Smooth muscle cell (in vitro differentiated cells): ENCODE results near the gene NADSYN1. TPM values are rescaled to one million over a fixed set of nuclear protein-coding genes. Genes with fewer than 3 reads are reported as not detected.

Experiments
- DNase-seq: peaks from one replicate; lab custom pipeline; 2025; ENCODE audit not compliant: unreplicated experiment; lab: John Stamatoyannopoulos, UW
- H2AFZ ChIP-seq: fragments of 200-600 bp; sonication (generic); 2 replicates; pipeline ENCODE4 v1.6.0; 2016; ENCODE audit warnings: antibody characterized with exemption, low read depth, mild to moderate bottlenecking
- H3F3A ChIP-seq: fragments of 200-600 bp; sonication (generic); 2 replicates; pipeline ENCODE4 v1.6.0; 2017; ENCODE audit warnings: antibody characterized with exemption, low read depth
- H3K27ac ChIP-seq: fragments of 200-600 bp; sonication (generic); 2 replicates; pipeline ENCODE4 v1.5.1; 2016; ENCODE audit warnings: low read depth, mild to moderate bottlenecking
- H3K27me3 ChIP-seq: fragments of 200-600 bp; sonication (generic); 2 replicates; pipeline ENCODE4 v1.6.1; 2016; ENCODE audit warnings: low read depth, mild to moderate bottlenecking
- H3K36me3 ChIP-seq: fragments of 200-600 bp; sonication (generic); 2 replicates; pipeline ENCODE4 v1.5.1; 2016; ENCODE audit warnings: low read depth
- H3K4me1 ChIP-seq: fragments of 200-600 bp; sonication (generic); 2 replicates; pipeline ENCODE4 v1.5.1; 2016; ENCODE audit warnings: low read depth
- H3K4me2 ChIP-seq: fragments of 200-600 bp; sonication (generic); 2 replicates; pipeline ENCODE4 v1.6.0; 2016; ENCODE audit warnings: mild to moderate bottlenecking
- H3K4me3 ChIP-seq: fragments of 200-600 bp; sonication (generic); 2 replicates; pipeline ENCODE4 v1.5.1; 2016; ENCODE audit warnings: mild to moderate bottlenecking
- H3K79me2 ChIP-seq: fragments of 200-600 bp; sonication (generic); 2 replicates; pipeline ENCODE4 v1.6.0; 2016; ENCODE audit warnings: low read depth, mild to moderate bottlenecking
- H3K9ac ChIP-seq: fragments of 200-600 bp; sonication (generic); 2 replicates; pipeline ENCODE4 v1.6.0; 2016; ENCODE audit warnings: low read depth
- H3K9me3 ChIP-seq: fragments of 200-600 bp; sonication (generic); replicated peaks from 2 replicates; pipeline ENCODE4 v1.5.1; 2016; ENCODE audit warnings: low read depth
- H4K20me1 ChIP-seq: fragments of 200-600 bp; sonication (generic); 2 replicates; pipeline ENCODE4 v1.6.0; 2016; ENCODE audit warnings: low read depth
- WGBS: methylation state at CpG from one replicate; pipeline ENCODE4 v1.1.7; 2016; ENCODE audit warnings: low lambda C conversion rate; 5-methylcytosine and 5-hydroxymethylcytosine counted together
- polyA plus RNA-seq: library from polyadenylated mRNA; unstranded; fragments of >200 nt; fragmentation: Nextera tagmentation; extraction: Ambion mirVana; gene quantifications from 2 replicates; pipeline ENCODE4 v1.2.1, GENCODE V29; 2016
- total RNA-seq: library from RNA; depleted of rRNA; stranded (reverse); fragments of >200 nt; gene quantifications from 2 replicates; pipeline ENCODE4 v1.2.3, GENCODE V29; 2014
- TF ChIP-seq, protein P1 (sequence below): fragments of 200-600 bp; sonication (generic); IDR thresholded peaks from 2 replicates; pipeline ENCODE4 v1.5.1; 2017; ENCODE audit warnings: borderline replicate concordance, mild to moderate bottlenecking, antibody characterized with exemption; ENCODE audit not compliant: insufficient read depth, poor library complexity, severe bottlenecking

The NADSYN1 gene
- total and polyA plus RNA-seq, 2 experiments from 2014 or later: 30.2 to 33.8 TPM

- no peaks in the 10 kb centered on the region for H3K27me3 ChIP-seq
- H3K9ac ChIP-seq: no peak overlapping the region
- no peaks in the 10 kb centered on the region for H3K79me2 ChIP-seq
- no peak overlapping the region for H2AFZ ChIP-seq
- no peak overlapping the region for H3K4me3 ChIP-seq
- 95% methylated on average over 34 of the region's 39 CpGs for WGBS
- no peak overlapping the region for H3K27ac ChIP-seq
- H3K36me3 ChIP-seq: no peaks in the 10 kb centered on the region
- DNase-seq: no peak
- H3K4me2 ChIP-seq: no peak overlapping the region
- H3K9me3 ChIP-seq: no peaks in the 10 kb centered on the region
- TF ChIP-seq, protein P1, sequence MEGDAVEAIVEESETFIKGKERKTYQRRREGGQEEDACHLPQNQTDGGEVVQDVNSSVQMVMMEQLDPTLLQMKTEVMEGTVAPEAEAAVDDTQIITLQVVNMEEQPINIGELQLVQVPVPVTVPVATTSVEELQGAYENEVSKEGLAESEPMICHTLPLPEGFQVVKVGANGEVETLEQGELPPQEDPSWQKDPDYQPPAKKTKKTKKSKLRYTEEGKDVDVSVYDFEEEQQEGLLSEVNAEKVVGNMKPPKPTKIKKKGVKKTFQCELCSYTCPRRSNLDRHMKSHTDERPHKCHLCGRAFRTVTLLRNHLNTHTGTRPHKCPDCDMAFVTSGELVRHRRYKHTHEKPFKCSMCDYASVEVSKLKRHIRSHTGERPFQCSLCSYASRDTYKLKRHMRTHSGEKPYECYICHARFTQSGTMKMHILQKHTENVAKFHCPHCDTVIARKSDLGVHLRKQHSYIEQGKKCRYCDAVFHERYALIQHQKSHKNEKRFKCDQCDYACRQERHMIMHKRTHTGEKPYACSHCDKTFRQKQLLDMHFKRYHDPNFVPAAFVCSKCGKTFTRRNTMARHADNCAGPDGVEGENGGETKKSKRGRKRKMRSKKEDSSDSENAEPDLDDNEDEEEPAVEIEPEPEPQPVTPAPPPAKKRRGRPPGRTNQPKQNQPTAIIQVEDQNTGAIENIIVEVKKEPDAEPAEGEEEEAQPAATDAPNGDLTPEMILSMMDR: no peak
- no peaks in the 10 kb centered on the region for H3F3A ChIP-seq
- no peaks in the 10 kb centered on the region for H3K4me1 ChIP-seq
- H4K20me1 ChIP-seq: no peaks in the 10 kb centered on the region
These were observed 17.6 kb upstream of the NADSYN1 start for GRCh38 chr11:71435278-71435951.

GRCh38 chr11:71436861-71437260, 16.1 kb upstream of the NADSYN1 start:
- no peak for DNase-seq
- Histone ChIP-seq H3K9me3 (no peaks in the 10 kb centered on the region), H3K4me3 (no peak overlapping the region), H4K20me1 (no peaks in the 10 kb centered on the region), H3K79me2 (no peaks in the 10 kb centered on the region), H3F3A (no peaks in the 10 kb centered on the region), H2AFZ (no peak overlapping the region), H3K27ac (no peak overlapping the region), H3K27me3 (no peaks in the 10 kb centered on the region), H3K9ac (no peak overlapping the region), H3K4me2 (no peak overlapping the region), H3K36me3 (no peaks in the 10 kb centered on the region), H3K4me1 (no peaks in the 10 kb centered on the region)
- WGBS: 94% methylated on average over 8 of the region's 8 CpGs
- TF ChIP-seq, protein P1: no peak

DNA sequence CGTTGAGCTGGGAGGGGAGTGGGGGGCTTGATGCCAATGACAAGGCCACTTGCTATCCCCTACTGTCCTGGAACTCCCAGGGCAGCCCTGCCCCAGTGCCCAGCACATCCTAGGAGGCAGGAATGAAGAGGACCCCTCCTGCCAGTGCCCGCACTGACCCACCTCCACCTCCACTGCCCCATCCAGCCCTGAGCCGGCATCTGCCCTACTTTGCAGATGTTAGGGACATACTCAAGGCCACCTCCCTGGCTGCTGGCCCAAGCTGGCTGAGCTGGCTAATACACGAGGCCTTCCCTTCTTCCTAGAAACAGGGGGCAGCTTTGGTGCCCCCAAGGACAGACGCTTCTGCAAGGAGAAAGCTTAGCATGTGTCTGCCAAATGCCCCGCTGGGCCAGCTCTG, 15.6 kb upstream of the NADSYN1 start:
- Histone ChIP-seq H3K9me3 (no peaks in the 10 kb centered on the region), H3K27ac (no peak overlapping the region), H3K27me3 (no peaks in the 10 kb centered on the region), H3K4me2 (no peak overlapping the region), H4K20me1 (no peaks in the 10 kb centered on the region), H3K36me3 (no peaks in the 10 kb centered on the region), H3K9ac (no peak overlapping the region), H3K4me3 (no peak overlapping the region), H3K79me2 (no peaks in the 10 kb centered on the region), H3F3A (no peaks in the 10 kb centered on the region), H3K4me1 (no peaks in the 10 kb centered on the region), H2AFZ (no peak overlapping the region)
- DNase-seq: no peak
- TF ChIP-seq, protein P1: no peak
- WGBS: 90% methylated on average over 6 of the region's 6 CpGs

- Histone ChIP-seq H3K79me2 (no peaks in the 10 kb centered on the region), H3K4me3 (no peak overlapping the region), H3K4me1 (no peaks in the 10 kb centered on the region), H3K27me3 (no peaks in the 10 kb centered on the region), H3K36me3 (no peaks in the 10 kb centered on the region), H3K27ac (no peak overlapping the region), H3F3A (no peaks in the 10 kb centered on the region), H3K9ac (no peak overlapping the region), H3K9me3 (no peaks in the 10 kb centered on the region), H2AFZ (no peak overlapping the region), H3K4me2 (no peak overlapping the region), H4K20me1 (no peaks in the 10 kb centered on the region)
- DNase-seq: no peak
- 92% methylated on average over 13 of the region's 13 CpGs for WGBS
- TF ChIP-seq, protein P1: no peak
These were observed 15.1 kb upstream of the NADSYN1 start for GRCh38 chr11:71437879-71438278.
